ENCODE data around the gene BCAS3.
"Not testable (repeated sequence)": the region's sequence is repeated elsewhere in the genome, so short reads cannot be mapped to it uniquely, and the experiment has no call there.

GRCh38 chr17:60674637-60675036 is 3.0 kb upstream of the BCAS3 start:
- not testable (repeated sequence) for TF ChIP-seq SPI1 (IDR thresholded peaks at IDR 0.05; ENCODE audit: low read depth, low read length); POLR2A (IDR thresholded peaks at IDR 0.05; ENCODE audit: low read depth, low read length); TAF1 (IDR thresholded peaks at IDR 0.05; ENCODE audit: low read depth, low read length); POLR2AphosphoS5 (IDR thresholded peaks at IDR 0.05; ENCODE audit: low read depth, low read length); POU2F2 (IDR thresholded peaks at IDR 0.05; ENCODE audit: low read depth, low read length); PAX5 (IDR thresholded peaks at IDR 0.05; ENCODE audit: insufficient read depth, low read length, severe bottlenecking)
